HepG2 (cell line): ENCODE measurements around the gene MON1A. TPM values are rescaled to one million over a fixed set of nuclear protein-coding genes. Genes with fewer than 3 reads are reported as not detected.

Source experiments
- AGO2 ChIP-seq: fragments of 200-400 bp; formaldehyde crosslinking; optimal IDR thresholded peaks from 2 replicates; pipeline ENCODE3; 2017; ENCODE audit warnings: mild to moderate bottlenecking, low read depth, low read length, moderate library complexity
- CC2D1A ChIP-seq: sonication (generic); formaldehyde crosslinking; IDR thresholded peaks from 2 replicates; pipeline ENCODE4 v1.8.1; 2023; ENCODE audit warnings: mild to moderate bottlenecking, missing genetic modification reagents
- HNRNPLL ChIP-seq: fragments of 200-400 bp; formaldehyde crosslinking; IDR thresholded peaks from 2 replicates; pipeline ENCODE4 v1.6.1; 2017; ENCODE audit warnings: mild to moderate bottlenecking, low read depth, low read length; ENCODE audit not compliant: poor library complexity, severe bottlenecking
- MAFK ChIP-seq, 2 experiments: IDR thresholded peaks in 1 of 2; conservative IDR thresholded peaks in 1 of 2; 2 replicates each; pipeline ENCODE4 v1.6.1; 2011; ENCODE audit warnings: improper control_type of control experiment in 2 of 2, low read length in 2 of 2
- NFYC ChIP-seq: IDR thresholded peaks from 2 replicates; pipeline ENCODE4 v1.6.1; 2016; ENCODE audit warnings: missing genetic modification reagents, missing compliant biosample characterization
- NR0B2 ChIP-seq: sonication (generic); formaldehyde crosslinking; IDR thresholded peaks from 2 replicates; pipeline ENCODE4 v1.4.0; 2020; ENCODE audit warnings: mild to moderate bottlenecking, missing genetic modification reagents
- POLR2A ChIP-seq, 2 experiments: IDR thresholded peaks; 2 replicates each; pipeline ENCODE4 v1.6.1; 2011; ENCODE audit warnings: low read depth in 2 of 2, low read length in 2 of 2, mild to moderate bottlenecking in 1 of 2, moderate library complexity in 1 of 2; ENCODE audit not compliant: insufficient read depth in 1 of 2
- SNAPC2 ChIP-seq: sonication (generic); formaldehyde crosslinking; IDR thresholded peaks from 2 replicates; pipeline ENCODE4 v1.8.1; 2022; ENCODE audit warnings: mild to moderate bottlenecking, missing genetic modification reagents
- TFDP2 ChIP-seq: sonication (generic); formaldehyde crosslinking; IDR thresholded peaks from 2 replicates; pipeline ENCODE4 v1.4.0; 2020; ENCODE audit warnings: missing genetic modification reagents
- ZBED4 ChIP-seq: sonication (generic); formaldehyde crosslinking; IDR thresholded peaks from 2 replicates; pipeline ENCODE4 v1.4.0; 2020; ENCODE audit warnings: missing genetic modification reagents, borderline replicate concordance
- ZBTB43 ChIP-seq: sonication (generic); formaldehyde crosslinking; conservative IDR thresholded peaks from 2 replicates; pipeline ENCODE4 v1.4.0; 2020; ENCODE audit warnings: missing genetic modification reagents
- ZNF362 ChIP-seq: sonication (generic); formaldehyde crosslinking; IDR thresholded peaks from 2 replicates; pipeline ENCODE4 v1.4.0; 2020; ENCODE audit warnings: missing genetic modification reagents, mild to moderate bottlenecking, borderline replicate concordance
- ZNF574 ChIP-seq: sonication (generic); formaldehyde crosslinking; IDR thresholded peaks from 2 replicates; pipeline ENCODE4 v1.4.0; 2020; ENCODE audit warnings: missing genetic modification reagents
- ZNF788 ChIP-seq: sonication (generic); formaldehyde crosslinking; IDR thresholded peaks from 2 replicates; pipeline ENCODE4 v1.5.0; 2020; ENCODE audit warnings: mild to moderate bottlenecking, missing genetic modification reagents, borderline replicate concordance
- ZNF841 ChIP-seq: sonication (generic); formaldehyde crosslinking; IDR thresholded peaks from 2 replicates; pipeline ENCODE4 v1.8.1; 2023; ENCODE audit warnings: missing genetic modification reagents, borderline replicate concordance
- ZSCAN20 ChIP-seq: sonication (generic); formaldehyde crosslinking; IDR thresholded peaks from 2 replicates; pipeline ENCODE4 v1.4.0; 2020; ENCODE audit warnings: missing genetic modification reagents, mild to moderate bottlenecking, borderline replicate concordance
- polyA plus RNA-seq, 8 experiments: library from polyadenylated mRNA; depleted of rRNA in 3 of 8; stranded (reverse) in 7 of 8; unstranded in 1 of 8; fragments of >200 nt; fragmentation: Illumina TruSeq in 4 of 8; extraction: Trizol in 4 of 8; gene quantifications; 2 replicates each; pipeline versions ENCODE4 v1.2.1 to v1.2.3, GENCODE V29; 2011 to 2016; ENCODE audit warnings: low read depth in 4 of 8, missing spikeins in 1 of 8, mixed read lengths in 1 of 8; ENCODE audit not compliant: insufficient read depth in 1 of 8
- total RNA-seq, 5 experiments: library from RNA; depleted of rRNA; stranded (reverse); fragments of >200 nt; fragmentation: Illumina TruSeq; extraction: Trizol; gene quantifications; 2 replicates each; pipeline ENCODE4 v1.2.3, GENCODE V29; 2016; ENCODE audit warnings: low read depth in 1 of 5

The MON1A gene
- total and polyA plus RNA-seq, 2 of the 13 experiments (the other 11 are each of a cell fraction or from before 2014, with no cell fraction given) = 4.6 to 9.0 TPM

- TF ChIP-seq HNRNPLL = peak; percentile 55
- no peak for TF ChIP-seq ZNF362 (CRISPR knock-in tag)
- no peak for TF ChIP-seq NR0B2 (CRISPR knock-in tag)
- TF ChIP-seq CC2D1A (CRISPR knock-in tag) = no peak
- TF ChIP-seq ZBED4 (CRISPR knock-in tag) = no peak
- no peak for TF ChIP-seq POLR2A (IDR thresholded peaks at IDR 0.05; ENCODE audit: insufficient read depth in 1 of 2, low read depth in 2 of 2, low read length in 2 of 2)
- TF ChIP-seq ZNF574 = peak; percentile 40; the same call in 1 of the 2 replicates
- TF ChIP-seq ZSCAN20 = no peak
- TF ChIP-seq ZNF841 (CRISPR knock-in tag) = no peak
- no peak for TF ChIP-seq SNAPC2
- no peak for TF ChIP-seq MAFK (conservative IDR thresholded peaks at IDR 0.05 in 1 of 2, IDR thresholded peaks at IDR 0.05 in 1 of 2; ENCODE audit: low read length in 2 of 2)
- TF ChIP-seq ZBTB43 (CRISPR knock-in tag) = no peak
- no peak for TF ChIP-seq NFYC (CRISPR knock-in tag)
- TF ChIP-seq ZNF788 (CRISPR knock-in tag) = peak; percentile 47; the same call in 1 of the 2 replicates
- TF ChIP-seq TFDP2 (CRISPR knock-in tag) = 0 out of 2 replicates have a peak, but pooled peaks have one; percentile 35
- no peak for TF ChIP-seq AGO2
These were observed 25.9 kb downstream of the MON1A start, which contains the start of gene MST1R (continued) for GRCh38 chr3:49903451-49904424.
